ENCODE results near the gene CD74. TPM values are rescaled to one million over a fixed set of nuclear protein-coding genes. Genes with fewer than 3 reads are reported as not detected.

Gene CD74
- total RNA-seq, 4 donors from 2014 or later, result 123 to 291 (median 160) TPM

GRCh38 chr5:150364004-150364403, 48.7 kb downstream of the CD74 start:
- ATAC-seq (no peak), DNase-seq (no peak)
- Histone ChIP-seq H3K27me3 (no peaks in the 10 kb centered on the region), H3K27ac (no peak overlapping the region), H3K9me3 (no peaks in the 10 kb centered on the region), H3K4me1 (peaks cover 13% of the 10 kb centered on the region in 2 donors), H3K4me3 (no peak overlapping the region), H3K36me3 (peaks cover 0 to 75% of the 10 kb centered on the region in 2 donors)
- in situ Hi-C loops (cut with MboI; ENCODE audit: low sequenced_read_pairs in 4 of 4) (no loop called here), intact Hi-C loops (cut with DNase I; ENCODE audit: low total_unique reads) (no loop called here)
- TF ChIP-seq, protein P1, sequence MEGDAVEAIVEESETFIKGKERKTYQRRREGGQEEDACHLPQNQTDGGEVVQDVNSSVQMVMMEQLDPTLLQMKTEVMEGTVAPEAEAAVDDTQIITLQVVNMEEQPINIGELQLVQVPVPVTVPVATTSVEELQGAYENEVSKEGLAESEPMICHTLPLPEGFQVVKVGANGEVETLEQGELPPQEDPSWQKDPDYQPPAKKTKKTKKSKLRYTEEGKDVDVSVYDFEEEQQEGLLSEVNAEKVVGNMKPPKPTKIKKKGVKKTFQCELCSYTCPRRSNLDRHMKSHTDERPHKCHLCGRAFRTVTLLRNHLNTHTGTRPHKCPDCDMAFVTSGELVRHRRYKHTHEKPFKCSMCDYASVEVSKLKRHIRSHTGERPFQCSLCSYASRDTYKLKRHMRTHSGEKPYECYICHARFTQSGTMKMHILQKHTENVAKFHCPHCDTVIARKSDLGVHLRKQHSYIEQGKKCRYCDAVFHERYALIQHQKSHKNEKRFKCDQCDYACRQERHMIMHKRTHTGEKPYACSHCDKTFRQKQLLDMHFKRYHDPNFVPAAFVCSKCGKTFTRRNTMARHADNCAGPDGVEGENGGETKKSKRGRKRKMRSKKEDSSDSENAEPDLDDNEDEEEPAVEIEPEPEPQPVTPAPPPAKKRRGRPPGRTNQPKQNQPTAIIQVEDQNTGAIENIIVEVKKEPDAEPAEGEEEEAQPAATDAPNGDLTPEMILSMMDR (IDR thresholded peaks at IDR 0.05 in 4 of 5, conservative IDR thresholded peaks at IDR 0.05 in 1 of 5), result no peak
- no peak for TF ChIP-seq POLR2A (IDR thresholded peaks at IDR 0.05)

GRCh38 chr5:150363185-150363584, 49.5 kb downstream of the CD74 start:
- no peak for DNase-seq
- Histone ChIP-seq H3K36me3 (peaks cover 0 to 67% of the 10 kb centered on the region in 2 donors), H3K9me3 (no peaks in the 10 kb centered on the region), H3K4me3 (no peak overlapping the region), H3K4me1 (peaks cover 12 to 13% of the 10 kb centered on the region in 2 donors), H3K27ac (no peak overlapping the region), H3K27me3 (no peaks in the 10 kb centered on the region)
- in situ Hi-C loops (cut with MboI; ENCODE audit: low sequenced_read_pairs in 4 of 4) (no loop called here), intact Hi-C loops (cut with DNase I; ENCODE audit: low total_unique reads) (no loop called here)
- TF ChIP-seq, protein P1 (IDR thresholded peaks at IDR 0.05 in 4 of 5, conservative IDR thresholded peaks at IDR 0.05 in 1 of 5), result no peak
- no peak for TF ChIP-seq POLR2A (IDR thresholded peaks at IDR 0.05)
- no peak for ATAC-seq

GRCh38 chr5:150361301-150361700, 51.4 kb downstream of the CD74 start:
- in situ Hi-C loops (cut with MboI; ENCODE audit: low sequenced_read_pairs in 4 of 4), result no loop called here
- TF ChIP-seq, protein P1 (IDR thresholded peaks at IDR 0.05 in 4 of 5, conservative IDR thresholded peaks at IDR 0.05 in 1 of 5), result no peak
- no peak for TF ChIP-seq POLR2A (IDR thresholded peaks at IDR 0.05)
- Histone ChIP-seq H3K4me3 (no peak overlapping the region), H3K36me3 (peaks cover 0 to 54% of the 10 kb centered on the region in 2 donors), H3K27me3 (no peaks in the 10 kb centered on the region), H3K9me3 (no peaks in the 10 kb centered on the region), H3K27ac (no peak overlapping the region), H3K4me1 (peaks cover 12 to 14% of the 10 kb centered on the region in 2 donors)
- no peak for ATAC-seq
- DNase-seq, result no peak
- intact Hi-C loops (cut with DNase I; ENCODE audit: low total_unique reads), result no loop called here

DNA sequence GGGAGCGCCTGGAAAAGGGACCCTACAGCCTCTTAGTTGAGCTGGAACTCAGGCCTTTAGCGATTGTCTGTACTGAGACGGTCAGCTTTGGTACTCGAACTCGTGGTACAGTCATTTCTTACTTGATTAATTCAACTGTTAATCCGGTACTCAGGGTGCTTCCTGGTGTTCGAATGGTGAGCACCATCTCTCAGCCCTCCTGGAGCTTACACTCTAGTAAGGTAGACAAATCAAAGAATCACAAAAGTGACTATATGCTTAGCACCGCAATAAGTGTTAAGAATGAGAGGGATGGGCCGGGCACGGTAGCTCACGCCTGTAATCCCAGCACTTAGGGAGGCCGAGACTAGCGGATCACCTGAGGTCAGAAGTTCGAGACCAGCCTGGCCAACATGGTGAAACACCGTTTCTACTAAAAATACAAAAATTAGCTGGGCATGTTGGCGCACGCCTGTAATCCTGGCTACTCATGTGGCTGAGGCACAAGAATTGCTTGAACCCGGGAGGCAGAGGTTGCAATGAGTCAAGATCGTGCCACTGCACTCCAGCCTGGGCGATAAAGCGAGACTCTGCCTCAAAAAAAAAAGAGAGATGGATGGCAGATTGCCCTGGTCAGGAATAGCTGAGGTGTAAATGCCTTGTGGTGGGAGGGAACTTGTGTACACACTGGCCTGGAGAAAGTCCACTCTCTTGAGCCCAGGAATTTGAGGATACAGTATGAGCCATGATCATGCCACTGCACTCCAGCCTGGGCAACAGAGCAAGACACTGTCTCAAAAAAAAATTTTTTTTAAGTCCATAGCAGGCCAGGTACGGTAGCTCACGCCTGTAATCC, 54.2 kb downstream of the CD74 start:
- Histone ChIP-seq H3K9me3 (no peaks in the 10 kb centered on the region), H3K4me3 (peak overlapping the region; percentile 74 to 92 (median 78)), H3K36me3 (peaks cover 0 to 26% of the 10 kb centered on the region in 2 donors), H3K27ac (peak overlapping the region; percentile 77 to 85 (median 78)), H3K27me3 (no peaks in the 10 kb centered on the region), H3K4me1 (peaks cover 12 to 14% of the 10 kb centered on the region in 2 donors)
- no peak for DNase-seq
- in situ Hi-C loops (cut with MboI; ENCODE audit: low sequenced_read_pairs in 4 of 4), result no loop called here
- intact Hi-C loops (cut with DNase I; ENCODE audit: low total_unique reads), result loop anchor here (5.0 to 10.0 kb wide), 4 partner anchors 79 to 399 kb away; partner anchors contain the start of gene DCTN4
- TF ChIP-seq, protein P1 (IDR thresholded peaks at IDR 0.05 in 4 of 5, conservative IDR thresholded peaks at IDR 0.05 in 1 of 5), result no peak
- no peak for TF ChIP-seq POLR2A (IDR thresholded peaks at IDR 0.05)
- no peak for ATAC-seq

Measured in gastrocnemius medialis (tissue), 4 donors.